Activated CD4-positive, CD25-positive, alpha-beta regulatory T cell treated with anti-CD3 and anti-CD28 coated beads, Interleukin-2, amount 50 U/mL, for 72 hours (primary cell): Measurements from ENCODE around the gene FANCC.
A peak's percentile ranks its signal among the peaks of the same experiment; 100 is the strongest.

ENCODE experiments used
- DNase-seq: peaks from one replicate; pipeline ENCODE4 v3.0.0; 2021

The FANCC gene

GRCh38 chr9:95139126-95139525, 178.4 kb downstream of the FANCC start:
- no peak for DNase-seq

- no peak for DNase-seq
These were observed 179.0 kb downstream of the FANCC start for GRCh38 chr9:95138474-95138873.

DNA sequence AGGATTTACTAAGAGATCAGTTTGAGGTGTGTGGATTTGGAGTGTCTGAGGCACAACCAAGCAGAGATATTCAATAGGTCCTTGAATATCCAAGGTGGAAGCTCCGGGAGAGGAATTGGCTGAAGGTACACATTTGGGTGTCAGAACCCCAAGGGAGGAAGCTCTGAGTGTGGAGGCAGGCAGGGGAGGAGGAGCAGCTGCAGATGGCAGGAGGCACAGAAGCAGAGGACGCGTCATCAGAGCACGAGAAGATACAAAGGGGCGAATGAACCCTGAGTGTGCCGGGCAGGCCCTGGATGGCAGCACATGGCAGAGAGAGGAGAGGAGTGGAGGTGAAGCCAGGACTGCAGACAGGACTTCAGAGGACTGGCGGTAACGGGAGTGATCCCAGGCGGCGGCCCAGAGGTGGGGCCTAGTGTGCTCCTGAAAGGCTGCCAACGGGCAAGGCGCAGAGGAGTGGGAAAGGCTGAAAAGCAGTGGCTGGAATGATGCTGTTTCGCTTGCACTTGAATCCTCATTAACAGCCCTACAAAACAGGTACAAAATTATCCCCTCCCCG, 179.8 kb downstream of the FANCC start:
- no peak for DNase-seq

GRCh38 chr9:95135756-95136155, 181.8 kb downstream of the FANCC start:
- DNase-seq, result no peak

- no peak for DNase-seq
These were observed 183.0 kb downstream of the FANCC start for GRCh38 chr9:95134457-95134881.

DNA sequence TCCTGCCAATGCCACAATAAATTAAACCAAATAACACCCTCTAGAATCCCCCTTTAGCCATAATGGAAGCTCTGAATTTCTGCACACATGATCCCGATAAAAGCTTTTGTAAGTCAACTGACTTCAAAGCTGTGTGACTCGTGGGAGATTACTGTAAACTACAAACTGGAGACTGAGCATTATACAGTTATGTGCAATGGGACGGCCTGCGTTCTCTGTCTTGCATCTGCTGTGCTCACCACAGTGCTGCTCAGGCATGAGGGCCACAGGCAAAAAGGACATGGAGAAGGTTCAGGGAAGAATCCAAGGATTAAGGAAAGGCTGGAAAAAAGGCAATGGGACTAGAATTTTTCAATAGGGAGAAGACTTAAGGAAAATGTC, 184.2 kb downstream of the FANCC start:
- no peak for DNase-seq

- no peak for DNase-seq
These were observed 184.9 kb downstream of the FANCC start for GRCh38 chr9:95132366-95133324.

DNA sequence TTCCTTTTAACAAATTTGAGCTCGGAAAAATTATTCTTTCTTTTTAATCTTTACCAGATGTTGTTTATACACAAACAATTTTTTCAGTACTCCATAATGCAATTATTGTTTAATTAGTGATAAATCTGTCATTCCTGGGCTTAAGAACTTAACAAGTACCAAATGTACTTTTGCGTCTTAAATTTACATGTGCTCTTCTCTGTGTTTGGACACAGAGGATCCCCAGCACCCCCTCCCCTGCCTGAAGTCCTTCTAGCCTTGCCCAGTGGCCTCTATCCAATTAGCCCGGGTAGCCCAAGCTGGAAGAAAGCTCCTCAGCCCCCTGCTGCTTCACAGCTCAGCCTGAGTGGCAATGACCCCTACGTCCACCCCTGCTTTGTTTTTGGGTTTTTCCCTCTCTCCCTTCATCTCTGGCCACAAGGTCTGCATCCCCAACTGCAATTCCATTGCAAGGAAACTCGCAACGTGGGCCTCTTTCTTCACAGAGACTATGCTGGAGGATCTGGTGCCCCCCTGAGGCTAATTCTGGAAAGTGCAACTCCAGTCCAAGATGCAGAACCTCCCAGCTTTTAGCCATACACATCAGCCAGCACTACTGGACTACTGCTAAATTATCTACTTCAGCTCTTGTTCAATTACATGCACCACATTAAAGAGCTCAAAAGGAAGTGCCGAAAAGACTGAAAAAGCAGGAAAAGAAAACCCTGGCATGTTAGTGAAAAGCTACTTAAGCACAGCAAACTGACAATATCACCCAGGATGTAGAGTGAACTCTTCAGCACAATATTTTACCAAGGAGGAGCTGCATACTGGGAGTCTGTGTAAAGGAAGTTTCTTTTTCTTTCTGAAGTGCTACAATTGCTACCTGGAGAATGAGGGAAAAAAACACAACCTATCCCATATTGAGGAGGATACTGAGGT, 186.2 kb downstream of the FANCC start:
- DNase-seq, result peak; percentile 34

GRCh38 chr9:95130484-95130883, 187.0 kb downstream of the FANCC start:
- no peak for DNase-seq

- DNase-seq, result no peak
These were observed 187.8 kb downstream of the FANCC start for GRCh38 chr9:95129476-95130291.

DNA sequence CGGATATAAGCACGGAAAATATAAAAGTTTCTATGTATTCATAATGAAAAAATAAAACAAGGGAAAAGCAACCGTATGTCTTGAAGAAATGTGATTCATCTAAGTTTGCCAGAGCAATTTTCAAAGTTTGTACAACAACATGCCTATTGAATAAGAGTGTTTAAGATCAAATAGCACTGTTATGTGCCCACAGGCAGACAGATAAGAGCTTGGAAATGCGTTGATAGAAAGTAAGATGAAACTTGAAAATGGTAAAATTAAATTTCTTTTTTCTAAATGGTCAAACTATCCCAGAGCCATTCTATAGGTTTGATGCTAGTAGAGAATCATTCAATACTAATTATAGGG, 189.4 kb downstream of the FANCC start:
- no peak for DNase-seq

- peak; percentile 70 for DNase-seq
These were observed 190.0 kb downstream of the FANCC start for GRCh38 chr9:95127249-95128176.

- no peak for DNase-seq
These were observed 190.8 kb downstream of the FANCC start for GRCh38 chr9:95126739-95127138.

DNA sequence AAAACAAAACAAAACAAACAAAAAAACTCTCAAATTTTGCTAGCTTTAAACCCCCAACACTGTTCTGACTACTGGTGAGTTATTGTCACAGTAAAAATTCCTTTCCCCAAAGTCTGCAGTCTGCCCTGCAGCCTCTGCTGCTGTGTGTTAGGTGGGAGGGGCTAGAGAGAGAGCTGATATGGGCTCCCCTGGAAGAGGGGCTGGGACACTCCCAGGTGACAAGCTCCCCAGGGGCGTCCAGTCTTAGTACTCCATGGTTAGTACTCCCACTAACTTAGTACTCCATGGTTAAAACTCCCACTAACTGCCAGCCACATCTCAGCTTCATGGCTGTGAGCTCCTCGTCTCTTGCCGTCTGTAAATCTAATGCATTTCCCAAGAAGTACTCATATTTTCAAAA, 191.9 kb downstream of the FANCC start:
- DNase-seq, result no peak

DNA sequence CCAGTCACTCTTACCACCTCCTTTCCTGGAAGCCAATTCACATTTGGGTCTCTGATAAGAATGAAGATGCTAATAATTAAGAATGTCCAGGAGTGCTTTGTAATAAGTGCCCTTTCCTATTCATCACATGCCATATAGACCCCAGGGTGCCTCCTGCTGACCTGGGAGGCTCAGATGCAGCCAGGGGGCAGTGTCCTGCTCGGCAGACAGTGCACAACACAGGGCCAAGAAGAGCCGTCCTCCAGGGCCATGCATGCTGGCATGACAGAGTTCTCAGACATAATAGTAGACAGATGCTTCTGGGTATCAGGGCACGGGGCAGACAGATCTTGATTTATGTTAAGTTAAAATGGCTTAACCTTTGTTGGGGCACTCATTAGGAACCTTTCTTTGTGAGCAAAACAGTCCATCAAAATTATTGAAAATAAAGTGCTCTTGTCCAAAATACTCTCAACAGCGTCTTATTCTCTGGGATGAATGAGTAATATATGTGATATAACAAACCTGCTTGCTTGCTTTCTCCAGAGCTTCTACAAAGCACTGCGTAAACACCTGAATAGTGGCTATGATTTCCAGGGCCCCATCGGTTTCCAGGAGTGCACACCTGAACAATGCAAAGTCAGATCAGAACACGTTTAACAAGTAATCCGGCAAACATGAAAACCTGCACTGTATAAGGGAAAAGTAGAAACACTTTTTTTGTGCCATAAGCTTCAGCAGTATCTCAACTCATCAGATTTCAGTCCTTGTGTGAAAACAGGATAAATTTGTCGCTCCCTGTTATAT, 192.7 kb downstream of the FANCC start:
- DNase-seq, result no peak

- DNase-seq, result no peak
These were observed 196.6 kb downstream of the FANCC start for GRCh38 chr9:95120781-95121370.

DNA sequence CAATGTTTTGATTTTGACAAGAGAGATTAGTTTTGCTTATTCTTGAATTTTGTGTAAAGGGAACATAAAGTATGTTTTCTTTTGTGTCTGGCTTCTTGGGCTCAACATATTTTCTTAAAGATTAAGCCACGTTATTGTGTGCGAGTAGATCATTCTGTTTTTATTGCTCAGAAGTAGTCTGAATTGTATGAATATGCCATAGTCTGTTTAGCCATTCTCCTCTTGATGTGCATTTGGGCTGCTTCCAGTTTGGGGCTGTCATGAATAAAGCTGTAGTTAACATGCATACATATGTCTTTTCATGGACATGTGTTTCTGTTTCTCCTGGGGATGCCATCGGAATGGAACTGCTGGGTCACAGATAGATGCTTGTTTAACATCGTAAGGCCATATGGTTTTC, 198.9 kb downstream of the FANCC start:
- DNase-seq, result no peak

DNA sequence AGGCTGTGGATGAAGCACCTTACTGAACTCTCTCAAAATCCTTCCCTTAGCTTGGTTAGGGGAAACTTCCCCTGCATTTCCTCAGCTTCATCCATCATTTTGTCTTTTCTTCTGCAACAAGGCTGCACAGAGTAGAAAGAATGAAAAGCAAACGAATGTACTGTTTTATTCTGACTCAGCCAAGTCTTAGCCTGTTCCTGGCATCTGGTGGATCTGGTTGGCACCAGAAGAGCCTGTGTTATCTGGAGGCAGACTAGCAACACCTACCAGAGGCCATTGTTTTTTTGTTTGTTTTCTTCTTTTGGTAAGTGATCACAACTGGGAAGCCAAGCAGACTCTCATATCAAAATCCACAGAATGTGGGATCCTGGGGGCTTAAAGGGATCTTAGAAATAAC, 200.7 kb downstream of the FANCC start:
- DNase-seq, result no peak

DNA sequence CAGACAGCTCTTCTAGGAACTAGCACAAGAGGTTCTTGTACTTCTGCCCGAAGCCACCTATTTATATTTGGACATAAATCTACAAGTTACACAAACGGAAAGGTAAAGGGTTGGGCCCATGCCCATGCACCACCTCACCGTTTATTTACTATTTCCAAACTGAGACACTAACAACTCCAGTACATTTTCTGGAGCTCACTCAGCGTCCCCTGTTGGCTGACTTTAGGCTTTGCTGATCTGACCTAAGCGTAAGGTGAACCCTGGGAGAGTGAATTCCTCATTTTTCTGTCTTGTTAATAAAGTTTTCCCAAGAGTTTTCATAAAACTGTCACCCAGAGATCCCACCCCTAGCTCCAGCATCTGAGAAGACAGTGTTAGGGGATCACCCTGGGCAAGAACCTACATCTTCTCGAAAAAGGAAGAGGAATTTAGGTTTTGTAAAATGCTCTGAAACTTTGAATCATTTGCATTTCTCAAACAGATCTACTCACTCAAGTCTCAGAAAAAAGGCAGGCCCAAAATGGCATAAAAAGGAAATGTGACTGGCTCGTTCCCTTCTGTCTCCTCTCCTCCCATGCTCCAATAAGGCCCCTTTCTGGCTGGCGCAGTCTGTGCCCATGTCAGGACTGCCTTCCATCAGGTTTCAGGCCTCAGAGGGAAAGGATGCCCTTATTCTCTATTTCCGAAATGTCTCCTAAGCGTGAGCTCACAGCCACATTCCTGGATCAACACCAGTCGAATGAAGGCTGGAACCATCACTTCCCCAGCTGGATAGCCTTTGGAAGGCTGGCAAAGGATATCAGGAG, 201.3 kb downstream of the FANCC start:
- no peak for DNase-seq
